HepG2 (cell line): ENCODE results near the gene CALCB.

Experiments
- JUNB ChIP-seq: sonication (generic); formaldehyde crosslinking; IDR thresholded peaks from 2 replicates; pipeline ENCODE4 v1.8.0; 2022; ENCODE audit warnings: missing genetic modification reagents, mild to moderate bottlenecking, borderline replicate concordance
- PRMT3 ChIP-seq: sonication (generic); formaldehyde crosslinking; IDR thresholded peaks from 2 replicates; pipeline ENCODE4 v1.8.1; 2022; ENCODE audit warnings: low read depth, mild to moderate bottlenecking, moderate library complexity, missing genetic modification reagents, borderline replicate concordance

DNA sequence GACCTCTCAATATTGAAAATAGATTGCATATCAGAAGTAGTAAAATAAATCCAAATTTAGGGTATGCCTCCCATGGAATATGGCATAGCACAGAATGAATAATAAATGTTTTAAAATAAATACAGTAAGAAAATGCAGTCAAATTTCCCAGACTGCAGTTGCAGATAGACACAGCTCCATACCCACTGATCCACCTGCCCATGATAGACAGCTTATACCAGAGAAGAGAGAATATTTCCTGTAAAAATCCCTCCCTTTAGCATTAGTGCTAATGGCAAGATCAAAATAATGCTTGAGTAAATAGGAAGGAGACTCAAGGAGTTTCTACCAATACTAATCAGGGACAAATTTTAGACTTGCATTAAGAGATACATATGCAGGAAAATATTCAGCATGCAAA lies 45.0 kb upstream of the CALCB start:
- TF ChIP-seq JUNB (CRISPR knock-in tag): no peak
- TF ChIP-seq PRMT3: no peak
